A549 treated with CpdA at 1 μM for 4 hours (cell line): ENCODE measurements around the gene CDK10. TPM values are rescaled to one million over a fixed set of nuclear protein-coding genes. Genes with fewer than 3 reads are reported as not detected.

ENCODE experiments used
- total RNA-seq: library from RNA; stranded (reverse); fragments of 200-300 nt; extraction: Qiagen RNA extraction; gene quantifications from 5 replicates; pipeline ENCODE4 v1.2.3, GENCODE V29; 2022; ENCODE audit warnings: low read depth

Gene CDK10
- total RNA-seq = 39.4 to 73.0 TPM (median 62.4 TPM) in 5 replicates

GRCh38 chr16:89686520-89687091 lies at the start of gene CDK10:
TSS of gene CDK10 (plus strand) at chr16:89686689. CDS start at chr16:89686711, 22 bp downstream.

GRCh38 chr16:89657442-89658220 lies 28.9 kb upstream of the CDK10 start, which contains the start of the genes CHMP1A and SPATA33:
TSS of gene CHMP1A (minus strand) at chr16:89657708. CDS start at chr16:89657588, 120 bp downstream.
TSS of gene SPATA33 (plus strand) at chr16:89657836. CDS start at chr16:89657912, 76 bp downstream.

GRCh38 chr16:89701425-89702406 lies 15.2 kb downstream of the CDK10 start, which contains the start of gene SPATA2L:
TSS of gene SPATA2L (minus strand) at chr16:89701705. CDS start at chr16:89701232, 473 bp downstream.

GRCh38 chr16:89720813-89721545 lies 34.5 kb downstream of the CDK10 start, which contains the start of the genes VPS9D1 and ZNF276:
TSS of gene VPS9D1 (minus strand) at chr16:89720898. CDS start at chr16:89720861, 37 bp downstream.
TSS of gene ZNF276 (plus strand) at chr16:89721537. CDS start at chr16:89721641, 104 bp downstream.

Other genes starting within 250 kb of the CDK10 start
- gene ANKRD11, start 196.1 kb upstream of the CDK10 start, total RNA-seq = 82.9 to 95.6 TPM (median 92.2 TPM) in 5 replicates
- 74.2 to 101 TPM (median 86.6 TPM) in 5 replicates for gene SPG7, start 178.3 kb upstream of the CDK10 start, total RNA-seq
- 3,203 to 4,456 TPM (median 4,194 TPM) in 5 replicates for gene RPL13, start 126.0 kb upstream of the CDK10 start, total RNA-seq
- 56.0 to 66.6 TPM (median 60.2 TPM) in 5 replicates for gene CPNE7, start 110.9 kb upstream of the CDK10 start, total RNA-seq
- 0.59 to 1.5 TPM (median 0.97 TPM) in 5 replicates for gene DPEP1, start 73.0 kb upstream of the CDK10 start, total RNA-seq
- 88.9 to 113 TPM (median 92.5 TPM) in 5 replicates for gene CHMP1A, start 29.0 kb upstream of the CDK10 start, total RNA-seq
- gene SPATA33, start 28.9 kb upstream of the CDK10 start, total RNA-seq = 13.2 to 16.0 TPM (median 15.2 TPM) in 5 replicates
- 7.6 to 11.7 TPM (median 10.9 TPM) in 5 replicates for gene SPATA2L, start 15.0 kb downstream of the CDK10 start, total RNA-seq
- 3.6 to 5.6 TPM (median 4.3 TPM) in 5 replicates for gene VPS9D1, start 34.2 kb downstream of the CDK10 start, total RNA-seq
- 15.7 to 18.2 TPM (median 17.5 TPM) in 5 replicates for gene ZNF276, start 34.8 kb downstream of the CDK10 start, total RNA-seq
- 33.2 to 40.7 TPM (median 36.0 TPM) in 5 replicates for gene FANCA, start 130.0 kb downstream of the CDK10 start, total RNA-seq
- gene SPIRE2, start 141.8 kb downstream of the CDK10 start, total RNA-seq = 6.3 to 8.7 TPM (median 7.7 TPM) in 5 replicates
- gene TCF25, start 186.9 kb downstream of the CDK10 start, total RNA-seq = 70.7 to 94.5 TPM (median 76.8 TPM) in 5 replicates
- gene MC1R, start 232.2 kb downstream of the CDK10 start, total RNA-seq = 5.3 to 8.6 TPM (median 7.5 TPM) in 5 replicates
- gene TUBB3, start 236.7 kb downstream of the CDK10 start, total RNA-seq = 177 to 263 TPM (median 233 TPM) in 5 replicates